ENCODE results near the gene CAPN5. TPM values are rescaled to one million over a fixed set of nuclear protein-coding genes. Genes with fewer than 3 reads are reported as not detected.

CAPN5 gene
- total and polyA plus RNA-seq, 2 of the 8 experiments (the other 6 are each of a cell fraction or from before 2014, with no cell fraction given): 21.5 to 22.4 TPM

DNA sequence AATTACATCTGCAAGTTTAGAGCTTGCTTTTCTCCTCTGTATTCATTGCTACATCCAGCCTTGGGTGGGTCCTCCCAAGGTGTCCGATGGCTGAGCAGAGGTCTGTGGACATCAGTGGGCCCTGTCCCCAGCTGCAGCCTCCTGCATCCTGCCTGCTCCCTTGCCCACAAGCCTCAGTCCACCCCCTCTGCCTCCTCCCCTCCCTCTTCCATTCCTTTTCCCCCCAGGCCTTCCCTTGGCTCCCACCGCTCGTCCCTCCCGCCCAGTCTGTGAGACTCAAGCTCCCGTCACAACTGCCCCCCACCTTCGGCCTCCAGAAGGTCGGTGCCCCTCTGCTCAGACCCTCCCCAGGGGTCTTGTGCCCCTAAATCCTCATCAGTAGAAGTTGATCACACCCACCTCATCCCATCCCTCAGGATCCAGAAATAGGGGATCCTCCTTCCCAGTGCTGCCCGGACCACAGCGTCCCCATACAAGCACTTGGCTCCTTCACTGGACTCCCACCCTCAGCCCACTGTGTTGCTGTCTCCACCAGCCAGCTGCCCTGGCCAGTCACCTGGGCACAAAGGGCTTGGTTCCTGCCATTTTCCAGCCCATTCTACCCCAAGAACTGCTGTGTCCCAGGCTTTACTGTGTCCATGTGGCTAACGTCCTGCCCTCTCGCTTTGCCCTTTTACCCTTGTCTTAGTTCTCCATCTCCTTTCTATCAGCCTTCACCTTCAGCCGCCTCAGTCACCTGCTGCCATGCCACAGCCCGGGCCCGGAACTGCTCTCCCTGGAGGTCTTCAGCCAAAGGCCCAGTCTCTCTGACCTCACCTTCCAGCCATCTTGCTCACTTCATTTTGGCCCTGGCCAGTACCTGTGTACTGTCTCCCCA is 33.6 kb downstream of the CAPN5 start (continued):
- no peak for TF ChIP-seq RNF2 (IDR thresholded peaks at IDR 0.05; ENCODE audit: borderline replicate concordance, low read depth, low read length, missing control alignments, poor library complexity, severe bottlenecking)
- TF ChIP-seq NANOG (IDR thresholded peaks at IDR 0.05; ENCODE audit: insufficient read depth, low read depth, low read length, poor library complexity, severe bottlenecking): no peak
- no peak for TF ChIP-seq PHF8 (conservative IDR thresholded peaks at IDR 0.05; ENCODE audit: low read depth, low read length)
